Colonic mucosa (tissue), 4 donors: ENCODE measurements around the gene SLC5A6. TPM values are rescaled to one million over a fixed set of nuclear protein-coding genes. Genes with fewer than 3 reads are reported as not detected.

ENCODE experiments used
- DNase-seq: peaks from one replicate; pipeline ENCODE4 v3.0.0-alpha.2; 2020
- H3K27ac ChIP-seq: fragments of 200-600 bp; one replicate; pipeline ENCODE4 v1.8.0; 2021
- H3K27me3 ChIP-seq: fragments of 200-600 bp; one replicate; pipeline ENCODE4 v1.8.0; 2021
- H3K36me3 ChIP-seq: fragments of 200-600 bp; one replicate; pipeline ENCODE4 v1.8.0; 2021
- H3K4me1 ChIP-seq: fragments of 200-600 bp; one replicate; pipeline ENCODE4 v1.8.0; 2021; ENCODE audit warnings: mild to moderate bottlenecking
- H3K4me3 ChIP-seq: fragments of 200-600 bp; one replicate; pipeline ENCODE4 v1.8.0; 2021
- H3K9ac ChIP-seq, 2 donors: one replicate each; pipeline ENCODE4 v1.7.0; 2013; ENCODE audit warnings: control low read depth in 2 of 2, low read depth in 2 of 2, low read length in 2 of 2
- H3K9me3 ChIP-seq: fragments of 200-600 bp; one replicate; pipeline ENCODE4 v1.8.0; 2021
- CTCF ChIP-seq: fragments of 200-600 bp; IDR thresholded peaks from one replicate; pipeline ENCODE4 v1.8.0; 2022; ENCODE audit warnings: antibody characterized with exemption, mild to moderate bottlenecking
- intact Hi-C: fragments of 100-400 bp; cut with DNase I; formaldehyde crosslinking; loops from one replicate; pipeline ENCODE4 v1.14.1; 2022
- total RNA-seq, 2 donors: library from RNA; stranded (reverse); fragmentation: NEBNext Ultra II Directional in 1 of 2; extraction: Animal tissue kit (Norgen Biotek cat#: 25700) in 1 of 2; gene quantifications; one replicate each; pipeline ENCODE4 v1.2.1, GENCODE V29; 2021
- donor health status: healthy.
- donor health status: DM: no; HTN: no; CAD: no.
- donor health status: DM: no; HTN: no; CAD: no.

The SLC5A6 gene
- total RNA-seq, 2 donors from 2014 or later = 19.4 to 57.5 TPM

GRCh38 chr2:27241761-27242613 lies 29.9 kb upstream of the SLC5A6 start:
- no peaks in the 10 kb centered on the region for H3K9me3 ChIP-seq
- no peak overlapping the region for H3K4me3 ChIP-seq
- H3K9ac ChIP-seq = no peak overlapping the region
- H3K4me1 ChIP-seq = no peaks in the 10 kb centered on the region
- H3K27ac ChIP-seq = no peak overlapping the region
- DNase-seq = no peak
- intact Hi-C loops = no loop called here
- no peaks in the 10 kb centered on the region for H3K27me3 ChIP-seq
- TF ChIP-seq CTCF = no peak
- peaks cover 9% of the 10 kb centered on the region for H3K36me3 ChIP-seq

- TF ChIP-seq CTCF = no peak
- intact Hi-C loops = no loop called here
- H3K9ac ChIP-seq = no peak overlapping the region
- H3K4me1 ChIP-seq = no peaks in the 10 kb centered on the region
- no peaks in the 10 kb centered on the region for H3K9me3 ChIP-seq
- DNase-seq = no peak
- no peak overlapping the region for H3K4me3 ChIP-seq
- no peaks in the 10 kb centered on the region for H3K27me3 ChIP-seq
- H3K27ac ChIP-seq = no peak overlapping the region
- peaks cover 9% of the 10 kb centered on the region for H3K36me3 ChIP-seq
Measured at GRCh38 chr2:27240406-27240805, 28.3 kb upstream of the SLC5A6 start.

GRCh38 chr2:27238976-27239375 lies 26.9 kb upstream of the SLC5A6 start:
- no peak overlapping the region for H3K9ac ChIP-seq

GRCh38 chr2:27237341-27237945 lies 25.4 kb upstream of the SLC5A6 start:
- Histone ChIP-seq H3K27ac (no peak overlapping the region), H3K9ac (no peak overlapping the region), H3K4me1 (no peaks in the 10 kb centered on the region), H3K36me3 (peaks cover 9% of the 10 kb centered on the region), H3K4me3 (no peak overlapping the region), H3K9me3 (no peaks in the 10 kb centered on the region), H3K27me3 (no peaks in the 10 kb centered on the region)
- no peak for DNase-seq
- intact Hi-C loops = no loop called here
- TF ChIP-seq CTCF = no peak

More at GRCh38 chr2:27238976-27239375, 26.9 kb upstream of the SLC5A6 start:
- no peak for TF ChIP-seq CTCF
- no peak for DNase-seq
- Histone ChIP-seq H3K27me3 (no peaks in the 10 kb centered on the region), H3K36me3 (peaks cover 9% of the 10 kb centered on the region), H3K4me1 (no peaks in the 10 kb centered on the region), H3K4me3 (no peak overlapping the region), H3K9me3 (no peaks in the 10 kb centered on the region), H3K27ac (no peak overlapping the region)
- intact Hi-C loops = no loop called here

GRCh38 chr2:27236626-27237025 lies 24.6 kb upstream of the SLC5A6 start:
- Histone ChIP-seq H3K36me3 (peaks cover 9% of the 10 kb centered on the region), H3K9ac (no peak overlapping the region), H3K9me3 (no peaks in the 10 kb centered on the region), H3K27me3 (no peaks in the 10 kb centered on the region), H3K27ac (no peak overlapping the region), H3K4me1 (no peaks in the 10 kb centered on the region), H3K4me3 (no peak overlapping the region)
- intact Hi-C loops = no loop called here
- DNase-seq = no peak
- TF ChIP-seq CTCF = no peak
